ENCODE measurements around the gene CCSAP. TPM values are rescaled to one million over a fixed set of nuclear protein-coding genes. Genes with fewer than 3 reads are reported as not detected.

CCSAP gene
- total RNA-seq, 1 donor from 2014 or later, result 5.4 TPM

GRCh38 chr1:229309074-229309473 is 33.8 kb downstream of the CCSAP start:
- Mint-ChIP-seq H3K9me3 (ENCODE audit: unreplicated experiment) (no peaks in the 10 kb centered on the region), H3K4me1 (ENCODE audit: unreplicated experiment) (no peaks in the 10 kb centered on the region), H3K27ac (ENCODE audit: unreplicated experiment) (no peak overlapping the region), H3K27me3 (ENCODE audit: unreplicated experiment) (no peaks in the 10 kb centered on the region), H3K4me3 (ENCODE audit: unreplicated experiment) (no peak overlapping the region), H3K36me3 (ENCODE audit: unreplicated experiment) (peaks cover 21% of the 10 kb centered on the region)
- DNase-seq (ENCODE audit: extremely low spot score, unreplicated experiment), result no peak
- TF ChIP-seq, protein P1, sequence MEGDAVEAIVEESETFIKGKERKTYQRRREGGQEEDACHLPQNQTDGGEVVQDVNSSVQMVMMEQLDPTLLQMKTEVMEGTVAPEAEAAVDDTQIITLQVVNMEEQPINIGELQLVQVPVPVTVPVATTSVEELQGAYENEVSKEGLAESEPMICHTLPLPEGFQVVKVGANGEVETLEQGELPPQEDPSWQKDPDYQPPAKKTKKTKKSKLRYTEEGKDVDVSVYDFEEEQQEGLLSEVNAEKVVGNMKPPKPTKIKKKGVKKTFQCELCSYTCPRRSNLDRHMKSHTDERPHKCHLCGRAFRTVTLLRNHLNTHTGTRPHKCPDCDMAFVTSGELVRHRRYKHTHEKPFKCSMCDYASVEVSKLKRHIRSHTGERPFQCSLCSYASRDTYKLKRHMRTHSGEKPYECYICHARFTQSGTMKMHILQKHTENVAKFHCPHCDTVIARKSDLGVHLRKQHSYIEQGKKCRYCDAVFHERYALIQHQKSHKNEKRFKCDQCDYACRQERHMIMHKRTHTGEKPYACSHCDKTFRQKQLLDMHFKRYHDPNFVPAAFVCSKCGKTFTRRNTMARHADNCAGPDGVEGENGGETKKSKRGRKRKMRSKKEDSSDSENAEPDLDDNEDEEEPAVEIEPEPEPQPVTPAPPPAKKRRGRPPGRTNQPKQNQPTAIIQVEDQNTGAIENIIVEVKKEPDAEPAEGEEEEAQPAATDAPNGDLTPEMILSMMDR (IDR thresholded peaks at IDR 0.05), result no peak

DNA sequence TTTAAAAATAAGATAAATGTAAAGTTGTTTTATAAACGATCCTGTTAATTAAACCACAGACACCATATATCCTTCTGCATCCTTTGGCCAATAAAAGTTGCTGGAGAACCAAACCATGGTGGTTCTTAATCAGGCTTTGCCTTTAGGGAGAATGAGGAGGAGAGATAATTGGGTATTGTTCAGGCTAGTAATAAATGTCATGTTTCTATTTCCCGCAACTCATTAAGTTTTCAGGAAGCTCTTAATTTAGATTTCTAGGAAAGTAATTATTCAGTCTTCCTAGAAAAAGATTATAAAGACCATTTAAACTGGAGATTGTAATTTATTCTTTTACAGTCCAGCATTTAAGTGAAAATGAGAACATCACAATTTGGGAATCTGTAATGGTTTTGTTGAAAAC is 37.5 kb downstream of the CCSAP start:
- DNase-seq (ENCODE audit: extremely low spot score, unreplicated experiment), result no peak
- no peaks in the 10 kb centered on the region for H3K27me3 Mint-ChIP-seq (ENCODE audit: unreplicated experiment)
- TF ChIP-seq, protein P1 (IDR thresholded peaks at IDR 0.05), result no peak
- H3K36me3 Mint-ChIP-seq (ENCODE audit: unreplicated experiment), result peaks cover 27% of the 10 kb centered on the region
- H3K4me3 Mint-ChIP-seq (ENCODE audit: unreplicated experiment), result no peak overlapping the region
- no peak overlapping the region for H3K27ac Mint-ChIP-seq (ENCODE audit: unreplicated experiment)
- peaks cover 13% of the 10 kb centered on the region for H3K4me1 Mint-ChIP-seq (ENCODE audit: unreplicated experiment)
- no peaks in the 10 kb centered on the region for H3K9me3 Mint-ChIP-seq (ENCODE audit: unreplicated experiment)

DNA sequence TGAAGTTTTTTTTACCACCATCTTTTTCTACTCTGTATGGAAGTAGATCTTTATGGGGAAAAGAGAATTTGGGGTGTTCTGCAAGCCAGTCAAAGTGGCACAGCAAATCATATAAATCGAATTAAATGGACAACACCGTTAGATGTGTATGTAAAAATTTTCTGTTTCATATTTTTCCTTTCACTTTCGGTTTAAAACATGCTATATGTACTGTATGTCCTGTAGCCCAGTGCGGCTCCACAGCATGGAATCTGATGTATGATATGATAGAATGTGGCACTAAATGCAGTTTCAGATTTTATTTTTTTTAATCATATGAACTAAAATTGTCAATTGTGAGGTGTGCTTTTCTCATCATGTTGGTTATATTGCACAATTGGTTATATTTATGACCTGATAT is 39.0 kb downstream of the CCSAP start:
- Mint-ChIP-seq H3K27ac (ENCODE audit: unreplicated experiment) (no peak overlapping the region), H3K36me3 (ENCODE audit: unreplicated experiment) (peaks cover 31% of the 10 kb centered on the region), H3K27me3 (ENCODE audit: unreplicated experiment) (no peaks in the 10 kb centered on the region), H3K4me1 (ENCODE audit: unreplicated experiment) (peaks cover 18% of the 10 kb centered on the region), H3K9me3 (ENCODE audit: unreplicated experiment) (no peaks in the 10 kb centered on the region), H3K4me3 (ENCODE audit: unreplicated experiment) (no peak overlapping the region)
- TF ChIP-seq, protein P1 (IDR thresholded peaks at IDR 0.05), result no peak
- no peak for DNase-seq (ENCODE audit: extremely low spot score, unreplicated experiment)

DNA sequence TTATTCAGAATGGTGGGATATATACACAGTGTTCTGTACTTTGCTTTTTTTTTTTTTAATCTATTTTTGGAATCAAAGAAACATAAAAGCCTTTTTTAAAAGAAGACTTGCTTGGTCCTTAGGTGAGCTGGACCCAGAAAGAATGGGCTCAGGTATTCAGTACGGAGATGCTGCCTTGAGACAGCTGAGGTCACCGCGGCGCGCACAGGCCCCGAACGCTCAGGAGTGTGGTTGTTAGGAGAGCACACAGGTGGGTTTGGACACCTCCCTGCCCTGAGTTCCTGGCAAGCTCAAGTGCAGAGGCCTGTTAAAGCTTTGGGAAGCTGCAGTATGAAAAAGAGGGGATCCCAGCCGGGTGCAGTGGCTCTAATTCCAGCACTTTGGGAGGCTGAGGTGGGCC is 40.1 kb downstream of the CCSAP start:
- Mint-ChIP-seq H3K27ac (ENCODE audit: unreplicated experiment) (no peak overlapping the region), H3K4me1 (ENCODE audit: unreplicated experiment) (peaks cover 18% of the 10 kb centered on the region), H3K27me3 (ENCODE audit: unreplicated experiment) (no peaks in the 10 kb centered on the region), H3K36me3 (ENCODE audit: unreplicated experiment) (peaks cover 30% of the 10 kb centered on the region), H3K9me3 (ENCODE audit: unreplicated experiment) (no peaks in the 10 kb centered on the region), H3K4me3 (ENCODE audit: unreplicated experiment) (no peak overlapping the region)
- TF ChIP-seq, protein P1 (IDR thresholded peaks at IDR 0.05), result no peak
- DNase-seq (ENCODE audit: extremely low spot score, unreplicated experiment), result no peak

- DNase-seq (ENCODE audit: extremely low spot score, unreplicated experiment), result no peak
These were observed 42.6 kb downstream of the CCSAP start for GRCh38 chr1:229300099-229300757.

More at GRCh38 chr1:229300099-229300757, 42.6 kb downstream of the CCSAP start:
- H3K9me3 Mint-ChIP-seq (ENCODE audit: unreplicated experiment), result no peaks in the 10 kb centered on the region
- peaks cover 18% of the 10 kb centered on the region for H3K4me1 Mint-ChIP-seq (ENCODE audit: unreplicated experiment)
- no peaks in the 10 kb centered on the region for H3K27me3 Mint-ChIP-seq (ENCODE audit: unreplicated experiment)
- H3K36me3 Mint-ChIP-seq (ENCODE audit: unreplicated experiment), result peaks cover 30% of the 10 kb centered on the region
- no peak overlapping the region for H3K27ac Mint-ChIP-seq (ENCODE audit: unreplicated experiment)
- TF ChIP-seq, protein P1 (IDR thresholded peaks at IDR 0.05), result no peak
- no peak overlapping the region for H3K4me3 Mint-ChIP-seq (ENCODE audit: unreplicated experiment)

Measured in osteocyte (in vitro differentiated cells).